ENCODE data around the gene ASIC1. TPM values are rescaled to one million over a fixed set of nuclear protein-coding genes. Genes with fewer than 3 reads are reported as not detected.

Gene ASIC1
- total and polyA plus RNA-seq, 2 of the 13 experiments (the other 11 are each of a cell fraction or from before 2014, with no cell fraction given): 0.44 to 1.5 TPM

- ChIA-PET CTCF (ENCODE audit: low intra/inter-chr PET ratio, low total read pairs) (no interaction called here), POLR2A (interaction anchor here (1.8 kb wide), 1 partner anchor 16 kb away, joined by 7 read pairs; no protein-coding TSS in a partner anchor)
- H3K4me2 ChIP-seq (ENCODE audit: low read depth, low read length): no peak overlapping the region
- no peaks in the 10 kb centered on the region; a peak in 1 of 5 replicates for H3K27me3 ChIP-seq (ENCODE audit: control insufficient read depth in 1 of 2, insufficient read depth in 2 of 2, low read length in 2 of 2)
- in situ Hi-C loops (cut with HindIII; ENCODE audit: extremely low pct_ligation_motif_present, low pct_unique_long_range_greater_than_20kb) (no loop called here), intact Hi-C loops (cut with micrococcal nuclease; ENCODE audit: unreplicated experiment) (no loop called here)
- no peak overlapping the region for H3K4me3 ChIP-seq (replicated peaks in 1 of 3; ENCODE audit: insufficient read depth in 1 of 3, low read depth in 2 of 3, low read length in 3 of 3)
- no peaks in the 10 kb centered on the region for H3K36me3 ChIP-seq (replicated peaks in 1 of 2; ENCODE audit: control insufficient read depth in 1 of 2, insufficient read depth in 2 of 2, low read length in 2 of 2)
- ATAC-seq (no peak; the same call in 2 of the 3 replicates), DNase-seq (ENCODE audit: low spot score) (no peak), FAIRE-seq (no peak)
- TF ChIP-seq TEAD3 (CRISPR knock-in tag; optimal IDR thresholded peaks at IDR 0.05; ENCODE audit: borderline replicate concordance) (peak; percentile 18), BCLAF1 (IDR thresholded peaks at IDR 0.05) (no peak), ZNF841 (CRISPR knock-in tag; IDR thresholded peaks at IDR 0.05; ENCODE audit: borderline replicate concordance) (no peak), CEBPB (IDR thresholded peaks at IDR 0.05; ENCODE audit: borderline replicate concordance, low read depth, low read length) (peak; percentile 60; the same call in 1 of the 2 replicates)
- H3K9me3 ChIP-seq (ENCODE audit: low read length): no peaks in the 10 kb centered on the region
- peaks cover 5% of the 10 kb centered on the region; the same call in 1 of the 2 replicates for H3K4me1 ChIP-seq (ENCODE audit: insufficient read depth, low read length)
- no peaks in the 10 kb centered on the region for H3K79me2 ChIP-seq (ENCODE audit: insufficient read depth, low read length)
- no peak overlapping the region for H3K9ac ChIP-seq (ENCODE audit: insufficient read depth, low read depth, low read length)
- no peaks in the 10 kb centered on the region for H4K20me1 ChIP-seq (ENCODE audit: insufficient read depth, low read length)
- BruUV-seq (replicated peaks): no TSS peak
- 21% methylated on average over 5 of the region's 5 CpGs for WGBS (ENCODE audit: low lambda C conversion rate)
- no peak overlapping the region for H3K27ac ChIP-seq (ENCODE audit: extremely low read length, insufficient read depth, low read length)
- H2AFZ ChIP-seq (ENCODE audit: low read length): no peak overlapping the region
Measured at GRCh38 chr12:50066402-50066801, 9.0 kb downstream of the ASIC1 start.

DNA sequence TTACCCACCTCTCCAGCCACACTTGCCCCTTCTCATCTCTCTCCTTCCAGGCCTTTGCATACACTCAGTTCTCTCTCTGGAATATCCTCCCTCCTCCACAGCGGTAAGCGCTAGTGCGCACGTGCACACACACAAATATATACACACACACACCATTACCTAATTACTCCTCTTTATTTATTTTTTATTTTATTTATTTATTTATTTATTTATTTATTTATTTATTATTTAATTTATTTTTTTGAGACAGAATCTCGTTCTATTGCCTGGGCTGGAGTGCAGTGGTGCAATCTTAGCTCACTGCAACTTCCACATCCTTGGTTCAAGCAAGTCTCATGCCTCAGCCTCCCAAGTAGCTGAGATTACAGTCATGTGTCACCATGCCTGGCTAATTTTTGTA is 11.7 kb downstream of the ASIC1 start:
- H3K4me3 ChIP-seq (replicated peaks in 1 of 3; ENCODE audit: insufficient read depth in 1 of 3, low read depth in 2 of 3, low read length in 3 of 3): no peak overlapping the region
- BruUV-seq (replicated peaks): no TSS peak
- ATAC-seq: no peak
- POLR2A ChIA-PET: no interaction called here
- H3K4me1 ChIP-seq (ENCODE audit: insufficient read depth, low read length): peaks cover 10% of the 10 kb centered on the region
- FAIRE-seq: no peak
- no peak overlapping the region for H3K27ac ChIP-seq (ENCODE audit: extremely low read length, insufficient read depth, low read length)
- intact Hi-C loops (cut with micrococcal nuclease; ENCODE audit: unreplicated experiment) (no loop called here), in situ Hi-C loops (cut with HindIII; ENCODE audit: extremely low pct_ligation_motif_present, low pct_unique_long_range_greater_than_20kb) (no loop called here)
- H4K20me1 ChIP-seq (ENCODE audit: insufficient read depth, low read length): no peaks in the 10 kb centered on the region
- no peak overlapping the region for H3K9ac ChIP-seq (ENCODE audit: insufficient read depth, low read depth, low read length)
- WGBS (ENCODE audit: low lambda C conversion rate): 76% methylated on average over 5 of the region's 5 CpGs
- H2AFZ ChIP-seq (ENCODE audit: low read length): no peak overlapping the region
- H3K36me3 ChIP-seq (replicated peaks in 1 of 2; ENCODE audit: control insufficient read depth in 1 of 2, insufficient read depth in 2 of 2, low read length in 2 of 2): no peaks in the 10 kb centered on the region
- DNase-seq (ENCODE audit: low spot score): no peak
- no peaks in the 10 kb centered on the region for H3K9me3 ChIP-seq (ENCODE audit: low read length)
- H3K79me2 ChIP-seq (ENCODE audit: insufficient read depth, low read length): no peaks in the 10 kb centered on the region
- no peak overlapping the region for H3K4me2 ChIP-seq (ENCODE audit: low read depth, low read length)
- CTCF ChIA-PET (ENCODE audit: low intra/inter-chr PET ratio, low total read pairs): interaction anchor here (2.7 to 3.6 kb wide), 2 partner anchors 30 to 102 kb away, joined by 18 to 43 read pairs; no protein-coding TSS in a partner anchor
- peaks cover 1 to 7% of the 10 kb centered on the region in 2 experiments; a peak in 3 of 5 replicates for H3K27me3 ChIP-seq (ENCODE audit: control insufficient read depth in 1 of 2, insufficient read depth in 2 of 2, low read length in 2 of 2)
- no peak for TF ChIP-seq ARID4A (CRISPR knock-in tag; IDR thresholded peaks at IDR 0.05; ENCODE audit: borderline replicate concordance)
- TF ChIP-seq HMG20B (CRISPR knock-in tag; conservative IDR thresholded peaks at IDR 0.05): no peak
- no peak for TF ChIP-seq XBP1 (CRISPR knock-in tag; IDR thresholded peaks at IDR 0.05)
- no peak for TF ChIP-seq KLF9 (CRISPR knock-in tag; IDR thresholded peaks at IDR 0.05; ENCODE audit: low read depth)
- no peak for TF ChIP-seq ZNF75D (CRISPR knock-in tag; IDR thresholded peaks at IDR 0.05; ENCODE audit: borderline replicate concordance)
- TF ChIP-seq NONO (IDR thresholded peaks at IDR 0.05): no peak
- no peak for TF ChIP-seq NONO (CRISPR knock-in tag; conservative IDR thresholded peaks at IDR 0.05)
- TF ChIP-seq BATF2 (CRISPR knock-in tag; IDR thresholded peaks at IDR 0.05): no peak

Measured in HepG2 (cell line).